Measurements from ENCODE around the gene ZSCAN31.

DNA sequence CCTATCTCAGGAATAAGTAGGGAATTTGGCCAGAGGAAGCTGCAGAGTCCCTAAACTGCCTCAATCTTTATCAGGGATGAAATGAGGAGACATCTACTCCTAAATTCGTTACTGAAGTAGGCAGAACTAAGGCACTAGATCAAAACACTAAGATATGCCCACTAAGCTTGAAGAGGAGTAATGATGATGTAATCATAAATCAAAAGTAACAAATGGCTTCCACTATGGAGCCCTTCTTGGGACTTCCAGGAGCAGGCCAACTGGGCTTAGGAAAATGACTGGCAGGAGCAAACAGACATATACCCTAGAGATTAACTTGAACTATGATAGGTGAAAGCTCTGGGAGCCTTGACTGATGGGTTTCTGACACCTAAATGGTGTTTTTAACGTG is 48.2 kb upstream of the ZSCAN31 start:
- TF ChIP-seq, protein P1, sequence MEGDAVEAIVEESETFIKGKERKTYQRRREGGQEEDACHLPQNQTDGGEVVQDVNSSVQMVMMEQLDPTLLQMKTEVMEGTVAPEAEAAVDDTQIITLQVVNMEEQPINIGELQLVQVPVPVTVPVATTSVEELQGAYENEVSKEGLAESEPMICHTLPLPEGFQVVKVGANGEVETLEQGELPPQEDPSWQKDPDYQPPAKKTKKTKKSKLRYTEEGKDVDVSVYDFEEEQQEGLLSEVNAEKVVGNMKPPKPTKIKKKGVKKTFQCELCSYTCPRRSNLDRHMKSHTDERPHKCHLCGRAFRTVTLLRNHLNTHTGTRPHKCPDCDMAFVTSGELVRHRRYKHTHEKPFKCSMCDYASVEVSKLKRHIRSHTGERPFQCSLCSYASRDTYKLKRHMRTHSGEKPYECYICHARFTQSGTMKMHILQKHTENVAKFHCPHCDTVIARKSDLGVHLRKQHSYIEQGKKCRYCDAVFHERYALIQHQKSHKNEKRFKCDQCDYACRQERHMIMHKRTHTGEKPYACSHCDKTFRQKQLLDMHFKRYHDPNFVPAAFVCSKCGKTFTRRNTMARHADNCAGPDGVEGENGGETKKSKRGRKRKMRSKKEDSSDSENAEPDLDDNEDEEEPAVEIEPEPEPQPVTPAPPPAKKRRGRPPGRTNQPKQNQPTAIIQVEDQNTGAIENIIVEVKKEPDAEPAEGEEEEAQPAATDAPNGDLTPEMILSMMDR (IDR thresholded peaks at IDR 0.05), result no peak
- TF ChIP-seq POLR2AphosphoS5 (IDR thresholded peaks at IDR 0.05), result no peak
